Activated naive CD4-positive, alpha-beta T cell treated with anti-CD3 and anti-CD28 coated beads, Interleukin-2, amount 10 ng/mL, durations not matched to agents 7 days and 5 days (primary cell): ENCODE measurements around the gene TM4SF4.

ENCODE experiments used
- CTCF ChIA-PET: fragments of 350-600 bp; sonication (Branson Sonifier 250); formaldehyde crosslinking; loops from one replicate; lab custom pipeline; 2021; ENCODE audit warnings: antibody characterized with exemption; lab: Charles Lee
- DNase-seq: peaks from one replicate; pipeline ENCODE4 v3.0.0-alpha.2; 2020
- H3K27ac Mint-ChIP-seq: one replicate; pipeline ENCODE4 v1.8.0; 2021; ENCODE audit warnings: mild to moderate bottlenecking, moderate library complexity, mixed read lengths
- H3K27me3 Mint-ChIP-seq: one replicate; pipeline ENCODE4 v1.8.0; 2021; ENCODE audit warnings: mild to moderate bottlenecking, mixed read lengths
- H3K36me3 Mint-ChIP-seq: one replicate; pipeline ENCODE4 v1.8.0; 2021; ENCODE audit warnings: mixed read lengths
- H3K4me1 Mint-ChIP-seq: one replicate; pipeline ENCODE4 v1.8.0; 2021; ENCODE audit warnings: mixed read lengths
- H3K4me3 Mint-ChIP-seq: one replicate; pipeline ENCODE4 v1.8.0; 2021; ENCODE audit warnings: mild to moderate bottlenecking, moderate library complexity, mixed read lengths
- H3K9me3 Mint-ChIP-seq: one replicate; pipeline ENCODE4 v1.8.0; 2021; ENCODE audit warnings: mixed read lengths

TM4SF4 gene

GRCh38 chr3:149464542-149465328, 9.8 kb upstream of the TM4SF4 start:
- DNase-seq, result no peak
- Mint-ChIP-seq H3K4me1 (no peaks in the 10 kb centered on the region), H3K27me3 (peaks cover 4% of the 10 kb centered on the region), H3K9me3 (no peaks in the 10 kb centered on the region), H3K36me3 (no peaks in the 10 kb centered on the region), H3K27ac (no peak overlapping the region), H3K4me3 (no peak overlapping the region)
- CTCF ChIA-PET, result no interaction called here

DNA sequence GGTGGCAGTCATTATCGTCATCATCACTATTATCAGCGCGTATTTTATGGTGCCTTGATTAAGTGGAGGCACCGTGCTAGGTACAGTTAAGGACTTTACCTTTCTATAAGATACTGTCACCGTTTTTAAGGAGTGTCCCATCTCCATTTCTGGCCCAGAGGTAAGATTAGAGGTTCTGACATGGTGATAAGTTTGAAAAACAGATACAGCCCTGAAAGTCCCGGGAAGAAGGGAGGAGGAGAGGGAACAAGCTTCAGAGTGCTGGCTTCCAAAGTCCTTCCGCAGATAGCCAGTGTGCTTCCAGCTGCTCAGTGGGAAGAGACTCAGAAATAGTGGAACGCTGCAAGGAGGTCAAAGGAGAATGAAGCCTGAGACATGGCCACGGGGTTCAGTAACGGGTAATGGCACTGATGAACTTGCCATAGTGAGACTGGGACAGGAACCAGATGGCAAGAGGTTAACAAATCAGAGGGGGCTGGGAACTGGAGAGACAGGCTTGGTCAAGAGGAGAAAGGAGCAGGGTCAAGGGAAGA, 9.1 kb upstream of the TM4SF4 start:
- DNase-seq, result no peak
- Mint-ChIP-seq H3K4me3 (no peak overlapping the region), H3K9me3 (no peaks in the 10 kb centered on the region), H3K4me1 (no peaks in the 10 kb centered on the region), H3K27me3 (peaks cover 9% of the 10 kb centered on the region), H3K27ac (no peak overlapping the region), H3K36me3 (no peaks in the 10 kb centered on the region)
- CTCF ChIA-PET, result no interaction called here

DNA sequence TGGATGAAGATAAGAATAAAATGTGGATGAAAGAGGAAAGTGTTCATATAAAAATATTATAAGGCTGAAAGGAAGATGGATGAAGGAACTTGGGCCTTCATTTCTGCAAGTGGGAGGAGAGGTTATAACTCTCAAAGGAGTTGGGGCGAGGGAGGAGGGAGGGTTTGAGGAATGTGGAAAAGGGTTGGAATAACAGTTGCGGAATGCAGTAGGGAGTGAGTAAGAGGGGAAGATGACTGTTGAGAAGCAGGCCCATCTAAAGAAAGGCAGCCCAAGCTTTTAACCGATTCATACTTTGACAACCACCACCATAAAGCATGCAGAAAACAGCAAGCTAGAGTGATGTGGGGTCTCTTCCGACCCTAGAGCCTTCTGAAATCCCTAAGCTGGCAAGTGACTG, 8.3 kb upstream of the TM4SF4 start:
- H3K4me3 Mint-ChIP-seq, result no peak overlapping the region
- H3K27me3 Mint-ChIP-seq, result peaks cover 13% of the 10 kb centered on the region
- no peaks in the 10 kb centered on the region for H3K9me3 Mint-ChIP-seq
- CTCF ChIA-PET, result no interaction called here
- H3K27ac Mint-ChIP-seq, result no peak overlapping the region
- no peaks in the 10 kb centered on the region for H3K36me3 Mint-ChIP-seq
- H3K4me1 Mint-ChIP-seq, result no peaks in the 10 kb centered on the region
- no peak for DNase-seq

DNA sequence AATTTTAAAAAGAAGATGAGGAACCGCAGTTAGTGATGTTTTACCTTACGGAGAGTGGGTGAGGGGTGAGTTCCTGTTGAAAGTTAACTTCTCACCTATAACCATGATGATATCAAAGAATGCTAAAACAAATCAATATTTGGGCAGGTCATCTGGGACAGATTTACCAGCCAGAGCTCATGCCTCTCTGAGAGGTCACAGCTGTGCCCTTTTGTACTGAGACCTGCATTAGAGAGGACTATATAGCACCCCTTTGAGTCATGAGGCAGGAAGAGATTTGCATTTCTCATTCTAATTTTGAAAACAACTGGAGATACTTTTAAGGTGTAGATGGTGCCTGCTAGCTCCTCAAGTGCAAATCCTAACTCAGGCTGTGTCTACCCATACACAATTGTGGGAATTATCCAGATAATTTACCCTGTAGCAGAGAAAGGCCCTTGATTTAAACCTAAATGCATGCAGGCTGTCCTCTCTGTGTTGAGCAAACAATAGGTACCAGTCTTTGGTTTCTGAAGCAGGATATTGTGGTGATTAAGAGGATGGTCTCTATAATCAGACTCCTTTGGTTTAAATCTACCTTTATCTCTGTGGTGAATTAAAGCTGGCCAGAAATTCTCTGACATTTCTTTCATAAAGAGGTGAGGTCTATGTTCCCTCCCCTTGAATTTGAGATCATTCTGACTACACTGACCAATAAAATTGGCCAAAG, 5.8 kb upstream of the TM4SF4 start:
- CTCF ChIA-PET, result no interaction called here
- no peak overlapping the region for H3K27ac Mint-ChIP-seq

GRCh38 chr3:149470381-149470780, 4.1 kb upstream of the TM4SF4 start:
- Mint-ChIP-seq H3K4me3 (no peak overlapping the region), H3K9me3 (no peaks in the 10 kb centered on the region), H3K36me3 (no peaks in the 10 kb centered on the region), H3K4me1 (no peaks in the 10 kb centered on the region), H3K27me3 (peaks cover 13% of the 10 kb centered on the region), H3K27ac (no peak overlapping the region)
- no peak for DNase-seq
- CTCF ChIA-PET, result no interaction called here

More for the DNA sequence above, 5.8 kb upstream of the TM4SF4 start:
- Mint-ChIP-seq H3K9me3 (no peaks in the 10 kb centered on the region), H3K4me3 (no peak overlapping the region), H3K4me1 (no peaks in the 10 kb centered on the region), H3K36me3 (no peaks in the 10 kb centered on the region), H3K27me3 (peaks cover 17% of the 10 kb centered on the region)
- DNase-seq, result no peak

DNA sequence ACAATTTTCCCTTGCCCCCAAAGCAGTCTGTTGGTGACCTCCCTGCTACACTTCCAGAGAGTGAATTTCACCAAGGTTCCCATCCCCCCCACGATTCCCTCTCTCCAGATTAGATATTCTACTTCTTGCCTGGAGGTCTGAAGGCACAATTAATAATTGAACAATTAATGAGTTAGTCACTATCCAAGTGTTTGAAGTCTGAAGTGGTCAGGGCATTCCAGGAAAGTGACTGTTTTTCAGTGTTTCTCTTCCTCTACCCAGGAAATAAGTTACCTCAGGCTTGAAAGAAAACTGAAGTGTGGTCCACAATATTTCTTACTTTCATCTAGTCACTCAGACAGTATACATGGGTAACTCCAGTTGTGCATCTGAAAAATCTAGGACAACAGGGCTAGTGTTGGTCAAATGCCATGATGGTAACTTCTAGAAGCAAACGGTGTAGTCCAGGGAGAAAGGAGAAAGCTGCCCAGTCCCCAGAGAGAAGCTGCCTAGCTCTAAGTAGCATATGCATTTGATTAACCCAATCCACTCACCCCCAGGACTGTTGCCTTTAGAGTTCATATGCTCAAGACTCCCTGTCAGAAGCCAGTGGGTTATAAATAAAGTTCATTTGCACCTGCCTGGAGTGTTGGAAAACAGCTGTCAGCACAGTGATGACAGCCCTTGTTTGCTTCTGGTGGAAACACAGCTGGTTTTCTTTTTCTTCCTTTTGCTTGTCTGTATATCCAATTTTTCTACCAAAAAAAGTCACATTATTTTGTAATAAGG, 2.3 kb upstream of the TM4SF4 start:
- no peaks in the 10 kb centered on the region for H3K4me1 Mint-ChIP-seq
- H3K27ac Mint-ChIP-seq, result no peak overlapping the region
- H3K27me3 Mint-ChIP-seq, result peaks cover 26% of the 10 kb centered on the region
- H3K4me3 Mint-ChIP-seq, result no peak overlapping the region
- H3K9me3 Mint-ChIP-seq, result no peaks in the 10 kb centered on the region
- no peak for DNase-seq
- CTCF ChIA-PET, result interaction anchor here (0.9 kb wide), 1 partner anchor 18 kb away, joined by 3 read pairs; no protein-coding TSS in a partner anchor
- H3K36me3 Mint-ChIP-seq, result no peaks in the 10 kb centered on the region

- Mint-ChIP-seq H3K27me3 (peaks cover 26% of the 10 kb centered on the region), H3K27ac (no peak overlapping the region), H3K9me3 (no peaks in the 10 kb centered on the region), H3K4me3 (no peak overlapping the region), H3K4me1 (no peaks in the 10 kb centered on the region), H3K36me3 (no peaks in the 10 kb centered on the region)
- CTCF ChIA-PET, result interaction anchor here (0.6 to 0.9 kb wide), 4 partner anchors 17 to 654 kb away, joined by 3 to 5 read pairs (median 3); no protein-coding TSS in a partner anchor
- DNase-seq, result no peak
These were observed 894 bp upstream of the TM4SF4 start for GRCh38 chr3:149473357-149474249.

DNA sequence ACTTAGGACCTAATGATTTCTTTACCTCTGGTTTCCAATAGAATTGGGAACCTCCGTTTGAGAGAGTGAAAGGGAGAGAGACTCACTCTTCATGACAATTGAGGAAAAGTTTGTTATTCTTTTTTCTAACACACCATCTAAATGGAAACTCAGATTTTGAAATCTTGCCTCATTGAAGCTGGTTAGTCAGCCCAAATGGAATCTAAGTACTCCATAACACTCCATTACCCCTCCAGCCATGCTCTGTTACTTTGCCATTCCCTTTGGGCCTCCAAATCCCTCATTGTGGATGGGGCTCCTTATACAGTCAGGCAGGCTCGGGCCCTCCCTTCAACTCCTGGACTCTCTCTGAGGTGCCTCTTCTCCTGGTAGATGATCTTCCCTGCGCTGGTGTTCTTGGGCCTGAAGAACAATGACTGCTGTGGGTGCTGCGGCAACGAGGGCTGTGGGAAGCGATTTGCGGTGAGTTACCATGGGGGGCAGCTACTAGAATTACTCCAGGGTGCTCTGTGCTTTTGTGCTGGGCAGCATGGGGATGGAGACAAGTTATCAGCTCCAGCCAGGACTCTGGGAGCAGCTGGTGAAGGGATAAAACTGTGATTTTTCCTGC, 1.1 kb downstream of the TM4SF4 start:
- H3K27ac Mint-ChIP-seq, result no peak overlapping the region
- no peaks in the 10 kb centered on the region for H3K4me1 Mint-ChIP-seq
- DNase-seq, result no peak
- CTCF ChIA-PET, result no interaction called here
- no peaks in the 10 kb centered on the region for H3K9me3 Mint-ChIP-seq
- no peak overlapping the region for H3K4me3 Mint-ChIP-seq
- H3K27me3 Mint-ChIP-seq, result peaks cover 25% of the 10 kb centered on the region
- no peaks in the 10 kb centered on the region for H3K36me3 Mint-ChIP-seq

GRCh38 chr3:149476225-149476624, 1.7 kb downstream of the TM4SF4 start:
- CTCF ChIA-PET, result interaction anchor here (1.9 kb wide), 1 partner anchor 10 kb away, joined by 4 read pairs; no protein-coding TSS in a partner anchor
- H3K4me1 Mint-ChIP-seq, result no peaks in the 10 kb centered on the region
- H3K9me3 Mint-ChIP-seq, result no peaks in the 10 kb centered on the region
- no peaks in the 10 kb centered on the region for H3K36me3 Mint-ChIP-seq
- no peak overlapping the region for H3K27ac Mint-ChIP-seq
- no peak overlapping the region for H3K4me3 Mint-ChIP-seq
- no peak for DNase-seq
- H3K27me3 Mint-ChIP-seq, result peaks cover 22% of the 10 kb centered on the region

DNA sequence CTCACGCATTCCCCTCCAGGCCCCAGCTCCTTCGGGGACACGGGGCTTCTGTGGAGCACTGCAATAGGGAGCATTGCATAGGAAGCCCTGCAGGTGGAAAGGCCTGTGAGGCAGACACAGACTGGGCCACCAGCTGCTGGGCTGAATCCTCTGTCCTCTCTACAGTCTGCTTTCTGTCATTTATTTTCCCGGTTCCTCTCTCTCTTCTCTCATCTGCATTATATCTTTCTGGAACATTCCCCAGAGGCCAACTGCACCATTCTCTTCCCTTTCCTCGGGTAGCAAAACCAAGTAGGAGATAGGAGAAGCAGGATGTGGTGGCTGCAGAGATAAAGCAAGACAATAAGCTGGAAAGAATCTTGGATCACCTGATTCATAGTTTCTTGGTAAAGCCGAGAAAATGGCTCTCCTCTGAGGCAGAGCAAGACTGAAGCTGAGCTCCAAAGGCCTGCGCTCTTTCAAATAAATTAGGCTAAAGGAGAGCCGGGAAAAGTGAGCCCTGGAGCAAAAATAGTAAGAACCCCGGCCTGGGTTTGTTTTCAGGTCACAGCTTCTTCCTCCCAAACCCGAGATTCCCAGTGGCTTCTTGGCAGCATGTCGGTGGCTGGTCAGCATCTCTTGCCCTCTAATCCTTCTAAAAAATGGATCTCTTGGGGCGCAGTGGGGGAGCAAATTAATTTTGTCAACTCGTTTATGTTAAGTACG, 5.3 kb downstream of the TM4SF4 start:
- Mint-ChIP-seq H3K9me3 (no peaks in the 10 kb centered on the region), H3K27me3 (peaks cover 22% of the 10 kb centered on the region), H3K4me1 (no peaks in the 10 kb centered on the region), H3K27ac (no peak overlapping the region), H3K4me3 (no peak overlapping the region), H3K36me3 (no peaks in the 10 kb centered on the region)
- no peak for DNase-seq
- CTCF ChIA-PET, result interaction anchor here (0.6 to 2.1 kb wide), 6 partner anchors 9 to 291 kb away, joined by 3 to 5 read pairs (median 3); no protein-coding TSS in a partner anchor

DNA sequence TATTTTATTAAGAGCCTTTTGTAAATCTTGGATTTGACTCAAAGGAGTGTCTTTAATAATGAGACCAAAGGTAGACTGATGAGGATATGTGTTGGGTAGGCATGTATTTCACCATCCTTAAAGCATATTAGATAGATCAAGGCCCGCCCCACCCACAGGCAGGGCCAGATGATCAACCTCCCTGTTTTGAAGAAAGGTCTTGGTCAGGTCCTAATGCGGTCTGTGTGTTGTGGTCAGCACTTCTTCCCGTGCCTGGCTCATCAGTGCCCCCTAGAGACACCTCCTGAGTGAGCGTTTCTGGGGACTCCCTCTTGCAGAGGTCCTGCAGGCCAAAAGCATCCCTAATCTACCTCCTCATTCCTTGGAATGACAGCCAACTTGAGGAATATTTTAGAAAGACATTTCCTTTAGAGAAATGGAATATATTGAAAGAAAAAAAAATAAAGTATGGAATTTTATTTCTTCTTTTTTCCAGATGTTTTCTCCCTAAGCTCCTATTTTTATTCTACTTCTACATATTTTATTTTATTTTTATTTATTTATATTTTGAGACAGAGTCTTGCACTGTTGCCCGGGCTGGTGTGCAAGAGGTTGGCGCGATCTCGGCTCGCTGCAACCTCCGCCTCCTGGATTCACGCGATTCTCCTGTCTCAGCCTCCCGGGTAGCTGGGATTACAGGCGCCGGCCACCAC, 6.0 kb downstream of the TM4SF4 start:
- no peak overlapping the region for H3K4me3 Mint-ChIP-seq
- H3K27ac Mint-ChIP-seq, result no peak overlapping the region
- H3K27me3 Mint-ChIP-seq, result peaks cover 22% of the 10 kb centered on the region
- CTCF ChIA-PET, result interaction anchor here (0.6 to 2.1 kb wide), 7 partner anchors 8 to 138 kb away, joined by 3 to 5 read pairs (median 3); no protein-coding TSS in a partner anchor
- no peaks in the 10 kb centered on the region for H3K9me3 Mint-ChIP-seq
- H3K36me3 Mint-ChIP-seq, result no peaks in the 10 kb centered on the region
- H3K4me1 Mint-ChIP-seq, result no peaks in the 10 kb centered on the region
- DNase-seq, result peak; percentile 44

DNA sequence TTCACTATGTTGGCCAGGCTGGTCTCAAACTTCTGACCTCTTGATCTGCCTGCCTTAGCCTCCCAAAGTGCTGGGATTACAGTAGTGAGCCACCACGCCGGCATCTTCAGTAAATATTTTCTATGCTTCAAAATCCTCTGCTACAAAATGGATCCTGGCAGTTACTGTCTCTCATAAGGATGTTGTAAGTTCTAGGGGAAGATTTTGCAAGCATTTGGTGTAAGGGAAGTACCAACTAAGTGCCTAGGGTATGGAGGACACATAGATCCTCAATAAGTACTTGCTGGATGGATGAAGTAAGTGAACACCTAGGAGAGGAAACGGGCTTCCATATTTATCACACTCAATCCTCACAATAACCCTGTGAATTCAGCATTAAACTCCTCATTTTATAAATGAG, 6.6 kb downstream of the TM4SF4 start:
- Mint-ChIP-seq H3K4me3 (no peak overlapping the region), H3K9me3 (no peaks in the 10 kb centered on the region), H3K36me3 (no peaks in the 10 kb centered on the region), H3K27me3 (peaks cover 17% of the 10 kb centered on the region), H3K27ac (no peak overlapping the region), H3K4me1 (no peaks in the 10 kb centered on the region)
- no peak for DNase-seq
- CTCF ChIA-PET, result interaction anchor here (0.6 to 2.1 kb wide), 5 partner anchors 15 to 644 kb away, joined by 3 to 5 read pairs (median 3); no protein-coding TSS in a partner anchor
